HG03025 (cell line): ENCODE data around the gene CLVS2.

Experiments used
- ATAC-seq: cut with Tn5 transposase; IDR thresholded peaks from one replicate; pipeline ENCODE4 v1.9.1; 2021; ENCODE audit warnings: mild to moderate bottlenecking, moderate library complexity; ENCODE audit not compliant: unreplicated experiment, low FRiP score

Gene CLVS2

DNA sequence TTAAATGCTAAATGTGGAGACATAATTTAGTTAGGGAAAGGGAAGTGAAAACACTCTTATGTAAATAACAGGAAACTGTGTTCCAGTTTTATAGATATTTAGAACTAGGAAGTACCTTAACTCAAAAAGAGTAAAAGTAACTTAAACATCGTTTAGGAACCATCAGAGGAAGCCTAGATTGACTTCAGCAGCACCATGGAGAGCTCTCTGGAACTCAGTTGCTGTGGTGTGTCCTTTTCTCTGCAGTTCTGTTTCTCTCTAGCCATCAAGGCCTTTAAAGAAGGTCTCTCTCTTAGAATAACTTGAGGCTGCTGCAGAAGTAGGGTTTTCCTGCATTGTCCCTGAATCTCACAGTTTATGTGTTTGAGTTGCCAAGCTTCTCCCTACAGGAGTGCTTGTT lies 26.9 kb downstream of the CLVS2 start:
- ATAC-seq, result no peak

DNA sequence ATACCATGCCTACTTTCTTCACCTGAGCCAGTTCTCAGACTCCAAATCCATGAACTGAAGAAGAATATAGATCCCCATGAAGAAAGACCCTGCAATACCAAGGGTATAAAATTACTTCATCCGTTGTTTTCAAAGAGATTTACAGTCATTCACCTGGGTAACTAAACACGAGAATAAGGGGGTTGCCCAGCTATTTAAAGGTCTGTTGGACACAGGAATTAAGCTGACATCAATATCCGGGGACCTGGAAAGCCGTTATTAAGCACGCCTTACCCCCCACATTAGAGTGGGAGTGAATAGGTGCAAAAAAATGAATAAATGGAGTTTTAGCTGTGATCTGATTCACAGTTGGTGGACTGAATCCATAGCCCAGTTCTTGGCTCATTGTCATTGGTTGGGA lies 28.9 kb downstream of the CLVS2 start:
- ATAC-seq, result no peak

DNA sequence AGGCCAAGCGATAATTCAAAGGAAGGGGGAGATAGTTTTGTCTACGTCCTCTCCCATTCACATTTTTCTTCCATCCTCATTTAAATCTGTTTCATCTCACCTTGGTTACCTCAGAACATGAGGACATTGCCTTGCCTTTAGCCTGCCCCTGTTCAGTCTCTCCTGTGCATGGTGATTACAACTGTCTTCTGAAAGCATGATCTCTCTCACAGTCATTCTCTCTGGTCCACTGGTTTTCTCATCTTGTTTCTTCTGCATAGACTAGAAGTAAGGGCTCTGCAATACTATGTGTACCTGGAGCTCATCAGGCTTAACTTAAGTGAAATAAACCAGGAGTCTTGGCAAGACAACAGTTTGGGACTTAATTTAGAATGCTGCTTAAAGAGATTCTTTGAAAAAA lies 31.4 kb downstream of the CLVS2 start:
- no peak for ATAC-seq

DNA sequence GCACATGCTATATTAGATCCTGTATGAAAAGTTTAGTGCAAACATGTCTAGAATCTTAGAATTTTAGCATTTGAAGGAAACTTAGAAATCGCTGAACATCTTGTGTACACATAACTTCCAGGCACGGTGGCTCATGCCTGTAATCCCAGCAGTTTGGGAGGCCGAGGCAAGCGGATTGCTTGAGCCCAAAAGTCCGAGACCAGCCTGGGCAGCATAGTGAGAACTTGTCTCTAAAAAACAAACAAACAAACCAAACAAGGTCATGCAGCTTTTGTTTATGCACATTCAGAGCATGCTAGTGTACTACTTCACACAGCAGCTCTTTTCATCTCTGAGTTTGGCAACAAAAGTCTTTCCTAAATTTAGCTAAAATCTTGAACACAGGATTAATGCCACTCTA lies 32.2 kb downstream of the CLVS2 start:
- ATAC-seq, result no peak

DNA sequence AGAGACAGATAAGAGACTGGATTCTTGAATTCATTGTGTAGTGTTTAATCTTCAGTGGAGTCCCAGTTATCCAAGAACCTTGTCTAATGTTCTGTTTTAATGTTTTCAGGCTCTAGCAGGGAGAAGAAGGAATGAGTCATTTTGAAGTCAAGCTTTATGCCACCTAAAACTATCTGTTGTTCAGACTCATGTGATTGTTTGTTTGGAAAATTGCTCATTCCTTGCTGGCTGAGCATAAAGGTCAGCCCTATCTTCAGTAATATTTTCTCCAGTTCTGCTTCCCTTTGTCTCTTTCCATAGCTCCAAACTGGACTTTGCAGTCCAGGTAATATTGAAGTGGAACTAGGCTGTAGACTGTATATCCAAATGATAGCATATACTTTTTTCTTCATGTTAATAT lies 34.2 kb downstream of the CLVS2 start:
- ATAC-seq, result no peak

DNA sequence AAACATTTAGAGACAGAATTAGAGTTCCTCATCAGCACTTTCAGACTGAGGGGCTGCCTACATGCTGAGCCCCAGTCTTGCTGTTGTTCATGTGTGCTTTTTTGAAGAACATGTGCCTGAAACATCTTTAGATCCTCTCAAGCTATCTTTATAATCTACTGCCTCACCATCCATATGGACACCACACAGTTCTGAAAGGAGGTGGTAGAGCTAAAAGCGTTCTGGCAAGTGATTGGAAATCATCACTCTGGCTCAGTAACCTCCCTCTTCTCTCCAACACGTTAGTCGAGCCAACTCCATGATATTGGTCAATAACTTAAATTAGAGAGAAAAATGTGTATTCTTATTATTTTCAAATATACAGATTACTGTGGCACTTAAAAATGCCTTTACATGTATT lies 40.6 kb downstream of the CLVS2 start:
- no peak for ATAC-seq

DNA sequence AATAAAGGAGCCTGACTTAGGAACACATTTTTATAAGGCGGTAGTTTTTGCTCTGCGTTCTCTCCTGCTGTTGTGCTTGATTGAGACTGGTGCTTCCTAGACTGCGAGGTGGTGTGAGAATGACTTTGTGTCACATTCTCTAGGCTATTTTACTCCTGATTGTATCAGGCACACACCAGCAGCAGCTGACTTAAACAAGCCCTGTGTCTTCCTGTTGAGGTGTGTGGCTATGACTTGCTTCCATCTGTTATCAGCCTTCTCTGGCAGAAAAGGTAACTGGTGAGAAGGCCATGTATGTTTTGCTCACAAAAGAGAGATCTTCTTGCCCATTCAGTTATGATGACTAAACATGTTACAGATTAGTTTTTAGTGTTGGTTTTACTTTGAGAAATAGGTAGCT lies 43.4 kb downstream of the CLVS2 start:
- ATAC-seq, result no peak

DNA sequence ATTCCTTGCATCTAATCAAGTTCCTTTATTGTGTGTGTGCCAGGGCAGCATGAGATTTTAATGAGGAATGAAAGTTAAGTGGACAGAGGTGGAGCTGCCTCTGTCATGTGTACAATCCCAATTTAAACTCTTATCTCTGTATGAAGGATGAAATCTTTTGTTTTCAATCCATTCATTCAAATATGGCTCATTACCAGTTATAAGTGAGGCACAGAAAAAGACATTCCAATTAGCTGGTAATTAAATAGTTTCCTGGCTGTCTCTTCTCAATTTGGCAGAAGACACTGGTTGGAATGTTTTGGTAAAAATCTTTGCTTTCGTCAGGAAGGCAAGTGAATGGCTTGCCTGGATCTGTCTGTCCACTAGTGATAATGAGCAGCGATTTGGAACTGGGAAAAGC lies 46.4 kb downstream of the CLVS2 start:
- ATAC-seq, result no peak

DNA sequence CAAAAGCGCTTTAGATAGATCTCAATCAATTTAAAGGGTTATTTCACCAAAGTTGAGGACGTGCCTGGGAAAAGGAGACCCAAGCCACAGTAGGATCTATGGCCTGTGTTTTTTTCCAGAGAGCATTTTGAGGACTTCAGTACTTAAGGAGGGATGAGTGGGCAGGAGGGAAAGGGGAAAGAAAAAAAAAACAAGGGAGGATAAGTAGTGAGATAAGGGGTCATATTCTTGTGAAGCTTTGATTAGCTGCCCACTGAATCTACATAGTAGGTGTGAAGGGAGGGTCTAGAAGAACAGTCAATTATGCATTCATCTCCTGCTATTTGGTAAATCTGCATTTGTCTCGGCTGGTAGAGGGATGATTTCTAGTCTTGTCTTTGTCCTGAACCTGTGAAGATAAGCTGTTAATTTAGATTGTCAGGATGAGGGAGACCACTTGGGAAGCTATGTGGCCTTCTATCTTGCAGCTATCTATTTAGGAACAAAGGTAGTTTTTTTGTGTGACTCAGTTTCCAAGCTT lies 48.4 kb downstream of the CLVS2 start:
- no peak for ATAC-seq

DNA sequence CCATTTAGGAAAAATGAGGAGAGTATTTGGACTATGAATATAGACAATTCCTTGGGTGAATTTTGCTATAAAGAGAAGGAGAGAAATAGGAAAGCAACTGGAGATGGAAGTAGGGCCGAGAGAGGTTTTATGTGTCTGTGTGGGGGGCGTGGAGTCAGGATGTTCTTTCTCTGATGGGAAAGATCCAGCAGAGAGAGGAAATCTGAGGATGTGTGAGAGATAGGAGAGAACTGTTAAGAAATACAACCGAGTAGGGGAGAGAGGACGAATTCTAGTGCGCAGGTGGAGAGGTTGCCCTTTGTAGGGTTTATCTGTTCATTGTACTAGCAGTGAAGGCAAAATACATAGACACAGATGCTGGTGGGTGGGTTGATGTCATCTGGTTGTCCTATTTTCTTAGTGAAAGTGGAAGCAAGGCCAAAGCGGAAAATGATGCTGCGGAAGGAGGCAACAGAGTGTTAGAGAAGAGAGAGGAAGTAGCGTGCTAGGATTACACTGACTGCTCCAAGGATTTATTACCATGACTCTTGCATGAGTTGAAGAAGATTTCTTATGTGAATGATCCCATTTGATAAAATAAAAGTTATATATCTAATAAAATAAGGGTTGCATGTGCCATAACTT lies 57.7 kb downstream of the CLVS2 start:
- no peak for ATAC-seq

DNA sequence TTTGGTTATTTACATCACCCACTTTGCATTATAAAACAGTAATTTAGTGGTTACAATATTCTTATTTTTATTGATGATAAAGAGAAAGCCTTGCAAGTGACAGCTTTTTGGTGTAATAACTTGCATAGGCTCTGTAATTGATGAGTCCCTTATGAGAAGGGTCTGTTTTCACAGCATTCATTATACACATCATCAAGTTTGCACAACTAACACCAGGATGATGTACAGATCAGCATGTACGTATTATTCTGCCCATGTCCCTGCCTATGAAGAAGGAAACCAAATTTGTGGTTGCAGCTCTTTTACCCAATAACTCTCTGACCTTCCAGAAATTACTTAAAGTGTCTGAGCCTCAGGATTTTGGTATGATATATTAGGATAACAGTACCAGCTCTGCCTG lies 59.2 kb downstream of the CLVS2 start:
- ATAC-seq, result no peak

DNA sequence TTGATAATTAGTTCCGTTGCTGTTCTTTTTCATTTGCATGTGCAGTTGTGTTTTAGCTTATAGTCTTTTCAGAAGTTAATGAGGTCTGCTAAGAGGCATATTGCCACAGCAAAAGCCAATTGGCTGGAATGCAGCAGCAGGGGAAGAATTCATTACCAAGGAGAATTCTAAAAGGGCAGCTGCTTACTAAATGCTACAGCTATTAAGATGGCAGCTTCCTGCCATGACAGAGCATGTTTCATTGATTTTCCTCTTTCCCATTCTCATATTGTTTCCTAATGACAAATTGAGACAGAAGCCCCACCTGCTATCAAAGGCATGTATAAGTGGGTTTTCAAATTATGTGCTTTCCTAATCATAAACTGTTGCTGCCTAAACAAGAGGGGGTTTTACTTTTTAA lies 66.6 kb downstream of the CLVS2 start:
- no peak for ATAC-seq

DNA sequence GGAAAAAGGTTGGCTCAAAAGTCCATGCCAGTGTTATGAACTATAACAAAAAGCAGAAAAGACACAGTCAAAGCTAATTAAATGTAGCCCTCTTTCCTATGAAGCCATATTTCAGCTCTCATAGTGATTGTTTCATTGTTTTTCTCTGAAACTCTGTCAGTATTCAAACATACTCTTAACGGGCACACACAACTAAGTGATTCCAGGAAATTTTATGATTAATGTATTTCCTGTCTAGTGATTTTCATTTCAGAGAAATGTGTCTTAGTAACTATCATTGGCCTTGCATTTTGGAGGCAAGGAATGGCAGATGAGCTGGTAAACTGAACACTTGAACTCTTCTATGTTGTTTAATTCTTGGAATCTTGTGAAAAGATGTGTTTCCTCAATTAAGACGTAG lies 68.0 kb downstream of the CLVS2 start:
- no peak for ATAC-seq

DNA sequence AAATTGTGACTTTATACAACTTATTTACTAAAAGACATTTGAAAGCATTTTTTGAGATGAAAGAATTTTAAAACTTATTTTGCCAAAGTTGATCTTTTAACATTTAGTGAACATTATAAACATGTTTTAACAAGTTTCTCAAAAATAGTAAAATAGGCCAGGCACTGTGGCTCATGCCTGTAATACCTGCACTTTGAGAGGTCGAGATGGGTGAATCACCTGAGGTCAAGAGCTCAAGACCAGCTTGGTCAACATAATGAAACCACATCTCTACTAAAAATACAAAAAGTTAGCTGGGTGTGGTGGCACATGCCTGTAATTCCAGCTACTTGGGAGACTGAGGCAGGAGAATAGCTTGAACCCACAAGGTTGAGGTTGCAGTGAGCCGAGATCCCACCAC lies 78.6 kb downstream of the CLVS2 start:
- no peak for ATAC-seq

DNA sequence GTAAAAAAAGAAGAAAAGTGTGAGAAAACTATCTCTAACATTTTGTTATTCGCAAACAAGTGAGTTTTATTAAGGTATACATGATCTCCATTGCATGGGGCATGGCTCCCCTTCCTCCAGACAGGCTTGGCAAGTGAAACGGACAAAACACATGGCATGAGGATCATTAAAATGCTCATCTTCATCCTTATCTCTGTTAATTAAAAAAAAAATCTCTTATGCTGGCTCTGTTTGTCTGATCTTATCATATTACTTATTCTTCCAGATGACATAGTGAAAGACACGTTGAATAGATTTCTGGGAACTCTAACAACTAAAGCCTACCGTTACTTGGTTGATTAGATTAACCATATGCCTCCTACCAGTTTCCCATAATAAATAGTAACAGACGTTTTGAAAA lies 89.4 kb downstream of the CLVS2 start:
- ATAC-seq, result no peak

DNA sequence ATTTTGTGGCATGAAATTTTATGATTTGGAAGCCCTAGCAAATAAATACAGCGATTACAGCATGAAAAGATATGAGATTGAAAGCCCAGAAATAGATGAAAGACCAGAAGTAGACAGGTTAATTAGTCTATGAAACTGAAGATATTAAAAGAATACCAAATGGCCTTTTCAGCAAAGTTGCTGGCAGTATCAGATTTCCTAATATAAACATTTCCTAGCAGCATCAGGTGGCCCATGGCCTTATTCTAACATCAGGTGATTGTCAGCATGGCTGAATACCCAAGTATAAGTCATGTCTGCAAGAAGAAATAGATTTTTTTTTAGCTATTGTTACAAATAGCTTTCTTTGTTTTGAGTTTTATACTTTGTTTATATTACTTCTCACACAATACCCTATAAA lies 93.2 kb downstream of the CLVS2 start:
- no peak for ATAC-seq

DNA sequence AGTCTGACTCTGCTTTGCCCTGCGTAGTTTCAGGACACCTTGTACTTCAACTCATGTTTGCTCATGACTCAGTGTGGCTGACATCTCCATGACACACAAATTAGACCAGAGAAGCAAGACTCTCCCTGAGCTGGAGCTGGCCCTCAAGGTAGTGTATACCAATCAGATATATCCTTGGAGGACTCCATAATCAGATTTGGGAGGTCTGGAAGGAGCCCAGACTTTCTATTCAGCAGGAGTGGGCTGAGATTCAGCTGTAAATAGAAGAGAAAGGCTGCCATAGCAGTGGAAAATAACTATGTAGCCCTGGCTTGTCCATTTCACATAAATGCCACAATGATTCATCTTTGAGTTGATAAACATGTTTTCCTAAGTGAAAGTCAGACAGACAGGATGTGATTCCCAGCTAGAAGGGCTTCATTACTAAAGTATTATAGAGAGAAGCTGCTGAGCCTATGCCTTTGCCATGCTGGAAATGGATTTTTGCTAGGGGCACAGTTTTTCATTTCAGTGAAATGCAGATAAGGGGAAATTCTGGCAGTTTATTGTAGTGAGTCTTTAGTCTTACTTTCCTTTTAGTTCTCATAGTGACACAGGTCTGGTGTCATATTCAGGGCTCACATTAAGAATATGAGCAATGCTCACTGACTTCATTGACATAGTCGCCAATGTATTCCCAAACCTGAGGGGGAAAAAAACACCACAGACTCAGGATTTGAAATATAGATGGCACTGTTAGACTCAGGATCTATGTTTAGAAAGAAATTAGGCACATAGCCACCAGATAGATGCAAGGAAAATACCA lies 95.3 kb downstream of the CLVS2 start:
- no peak for ATAC-seq

DNA sequence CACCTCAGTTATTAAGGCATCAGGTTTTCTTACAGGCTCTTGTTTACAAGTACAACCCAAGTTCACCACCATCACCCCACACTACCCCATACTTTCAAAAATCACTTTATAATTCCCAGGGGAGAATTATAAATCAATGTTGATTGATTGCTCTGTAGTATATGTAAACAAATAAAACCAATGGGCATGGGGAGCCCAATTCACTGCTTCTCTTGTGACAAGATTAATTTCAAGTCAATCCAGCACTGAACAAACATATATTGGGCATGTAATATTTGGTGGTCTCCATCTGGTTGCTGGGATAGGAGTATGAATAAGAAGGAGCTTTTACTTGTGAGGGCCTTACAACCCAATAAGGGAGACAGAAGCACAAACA lies 95.8 kb downstream of the CLVS2 start:
- no peak for ATAC-seq

DNA sequence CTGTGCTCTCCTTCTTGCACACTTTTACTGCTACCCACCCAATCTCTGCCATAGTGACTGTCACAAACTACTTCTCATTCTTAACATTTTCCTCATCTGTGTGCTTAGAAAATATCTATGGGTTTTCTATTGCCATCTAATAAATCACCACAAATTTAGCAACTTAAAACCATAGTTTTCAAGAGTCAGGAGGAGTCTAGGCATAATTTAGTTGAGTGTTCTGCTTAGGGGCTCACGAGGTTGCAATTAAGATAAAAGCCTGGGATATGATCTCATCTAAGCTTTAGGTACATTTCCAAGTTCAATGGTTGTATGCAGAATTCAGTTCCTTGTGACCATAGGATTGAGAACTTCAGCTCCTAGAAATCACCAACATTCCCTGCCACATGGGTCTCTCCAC lies 98.8 kb downstream of the CLVS2 start:
- ATAC-seq, result no peak

DNA sequence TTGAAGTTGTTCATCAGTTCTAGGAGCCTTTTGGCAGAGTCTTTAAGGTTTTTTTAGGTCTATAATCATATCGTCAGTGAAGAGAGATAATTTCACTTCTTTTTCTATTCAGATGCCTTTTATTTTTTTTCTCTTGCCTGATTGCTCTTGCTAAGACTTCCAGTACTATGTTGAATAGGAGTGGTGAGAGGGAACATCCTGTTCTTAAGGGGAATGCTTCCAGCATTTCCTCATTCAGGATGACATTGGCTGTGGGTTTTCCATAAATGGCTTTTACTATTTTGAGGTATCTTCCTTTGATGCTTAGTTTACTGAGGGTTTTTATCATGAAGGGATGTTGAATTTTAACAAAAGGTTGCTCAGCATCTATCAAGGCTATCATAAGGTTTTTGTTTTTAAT lies 109.5 kb downstream of the CLVS2 start:
- no peak for ATAC-seq

DNA sequence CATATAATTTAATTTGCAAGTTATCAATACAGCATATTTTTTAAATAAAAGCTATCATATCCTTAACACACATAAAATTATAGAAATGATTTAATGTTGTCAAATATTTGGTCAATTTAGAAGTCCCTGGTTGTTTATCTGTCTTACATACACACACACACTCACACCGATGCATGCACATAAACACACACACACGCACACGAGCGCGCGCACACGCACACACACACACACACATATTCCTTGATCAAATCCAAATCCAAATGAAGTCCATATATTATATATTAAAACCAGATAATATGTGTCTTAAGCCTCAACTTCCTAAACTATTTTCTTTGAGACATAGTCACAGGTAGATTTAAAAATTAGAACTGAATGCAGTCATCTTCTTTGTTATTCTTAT lies 120.3 kb downstream of the CLVS2 start:
- ATAC-seq, result no peak

DNA sequence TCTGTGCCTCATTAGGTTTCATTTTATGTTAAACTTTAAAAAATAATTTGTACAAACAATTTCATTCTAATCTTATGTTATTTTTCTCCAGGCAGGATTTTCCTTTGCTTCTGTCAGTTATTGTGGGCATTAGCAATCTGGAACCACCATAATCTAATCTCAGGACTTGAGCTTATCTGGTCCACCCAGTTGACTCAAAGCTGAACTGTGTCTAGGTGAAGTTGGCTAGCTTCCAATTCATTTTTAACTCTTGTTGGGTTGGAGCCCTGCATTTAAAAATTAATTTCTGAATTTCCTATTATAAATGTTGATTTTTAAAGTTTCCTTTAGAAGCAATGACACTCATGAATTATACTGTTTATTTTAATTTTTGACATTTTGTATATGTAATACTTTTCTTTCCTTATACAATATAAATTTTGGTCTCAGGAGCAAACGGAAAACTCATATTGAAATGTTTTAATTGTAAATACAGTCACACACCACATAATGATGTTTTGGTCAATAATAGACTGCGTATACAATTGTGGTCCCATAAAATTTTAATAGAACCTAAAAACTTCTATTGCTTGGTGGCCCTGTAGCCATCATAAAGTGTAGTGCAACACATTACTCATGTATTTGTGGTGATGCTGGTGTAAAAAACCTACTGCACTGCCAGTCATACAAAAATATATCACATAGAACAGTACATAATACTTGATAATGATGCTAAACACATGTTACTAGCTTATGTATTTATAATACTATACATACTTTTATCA lies 121.3 kb downstream of the CLVS2 start:
- ATAC-seq, result no peak
